DMS 273 (cell line): ENCODE results near the gene TTLL6.
"Not testable (repeated sequence)": the region's sequence is repeated elsewhere in the genome, so short reads cannot be mapped to it uniquely, and the experiment has no call there.

Experiments
- DNase-seq: peaks from one replicate; lab custom pipeline; 2025; ENCODE audit not compliant: unreplicated experiment; lab: John Stamatoyannopoulos, UW

The TTLL6 gene

GRCh38 chr17:48816438-48816773 is 623 bp downstream of the TTLL6 start:
- no peak for DNase-seq

- DNase-seq, result no peak
Measured at GRCh38 chr17:48815311-48815710, 1.7 kb downstream of the TTLL6 start.

- peak; percentile 78 for DNase-seq
Measured at GRCh38 chr17:48814504-48814903, 2.5 kb downstream of the TTLL6 start.

- no peak for DNase-seq
Measured at GRCh38 chr17:48812001-48812400, 5.0 kb downstream of the TTLL6 start.

GRCh38 chr17:48809182-48809581 is 7.8 kb downstream of the TTLL6 start:
- DNase-seq, result no peak

- DNase-seq, result peak; percentile 81
Measured at GRCh38 chr17:48804936-48805411, 12.1 kb downstream of the TTLL6 start.

- DNase-seq, result no peak
Measured at GRCh38 chr17:48800626-48801217, 16.3 kb downstream of the TTLL6 start.

GRCh38 chr17:48799069-48799723 is 17.8 kb downstream of the TTLL6 start:
- DNase-seq, result no peak

- DNase-seq, result not testable (repeated sequence)
Measured at GRCh38 chr17:48796163-48796522, 20.9 kb downstream of the TTLL6 start.

GRCh38 chr17:48795444-48796162 is 21.4 kb downstream of the TTLL6 start:
- DNase-seq, result no peak

- DNase-seq, result no peak
Measured at GRCh38 chr17:48792033-48792798, 24.8 kb downstream of the TTLL6 start.

GRCh38 chr17:48791128-48792032 is 25.6 kb downstream of the TTLL6 start:
- DNase-seq, result peak; percentile 88

GRCh38 chr17:48790607-48791127 is 26.4 kb downstream of the TTLL6 start:
- DNase-seq, result no peak

- no peak for DNase-seq
Measured at GRCh38 chr17:48787828-48788227, 29.2 kb downstream of the TTLL6 start.

GRCh38 chr17:48779421-48779820 is 37.6 kb downstream of the TTLL6 start:
- DNase-seq, result no peak

GRCh38 chr17:48776602-48777001 is 40.4 kb downstream of the TTLL6 start:
- no peak for DNase-seq

GRCh38 chr17:48773245-48773644 is 43.8 kb downstream of the TTLL6 start:
- DNase-seq, result no peak

GRCh38 chr17:48770954-48771353 is 46.1 kb downstream of the TTLL6 start:
- DNase-seq, result no peak

GRCh38 chr17:48769009-48769675 is 47.9 kb downstream of the TTLL6 start:
- DNase-seq, result no peak

- DNase-seq, result no peak
Measured at GRCh38 chr17:48767263-48767774, 49.7 kb downstream of the TTLL6 start.
